ENCODE results near the gene ITGA3. TPM values are rescaled to one million over a fixed set of nuclear protein-coding genes. Genes with fewer than 3 reads are reported as not detected.

The ITGA3 gene
- total and polyA plus RNA-seq, 2 of the 13 experiments (the other 11 are each of a cell fraction or from before 2014, with no cell fraction given) = 0.48 to 0.69 TPM

- TF ChIP-seq XRCC5 (optimal IDR thresholded peaks at IDR 0.05; ENCODE audit: low read length) = peak; percentile 80
- TF ChIP-seq NR2F6 (IDR thresholded peaks at IDR 0.05) = peak; percentile 21; the same call in 1 of the 2 replicates
- peak; percentile 36; the same call in 1 of the 2 replicates for TF ChIP-seq NR2F6 (CRISPR knock-in tag; IDR thresholded peaks at IDR 0.05)
- no peak for TF ChIP-seq ZNF335 (CRISPR knock-in tag; IDR thresholded peaks at IDR 0.05)
- 0 out of 2 replicates have a peak, but pooled peaks have one; percentile 46 for TF ChIP-seq ZNF614 (CRISPR knock-in tag; IDR thresholded peaks at IDR 0.05; ENCODE audit: borderline replicate concordance)
- TF ChIP-seq SP1 (IDR thresholded peaks at IDR 0.05) = no peak
- no peak for TF ChIP-seq SP1 (CRISPR knock-in tag; IDR thresholded peaks at IDR 0.05)
- TF ChIP-seq ZNF20 (CRISPR knock-in tag; IDR thresholded peaks at IDR 0.05) = no peak
- TF ChIP-seq KDM4B (CRISPR knock-in tag; IDR thresholded peaks at IDR 0.05) = no peak
- TF ChIP-seq ZNF501 (CRISPR knock-in tag; IDR thresholded peaks at IDR 0.05) = peak; percentile 58; the same call in 1 of the 2 replicates
- TF ChIP-seq NFE2L2 (IDR thresholded peaks at IDR 0.05; ENCODE audit: low read length) = no peak
- TF ChIP-seq ZNF234 (CRISPR knock-in tag; conservative IDR thresholded peaks at IDR 0.05) = no peak
- TF ChIP-seq DDIT3 (CRISPR knock-in tag; IDR thresholded peaks at IDR 0.05) = no peak
- TF ChIP-seq ZNF652 (CRISPR knock-in tag; IDR thresholded peaks at IDR 0.05; ENCODE audit: borderline replicate concordance, low read depth) = peak; percentile 25; the same call in 1 of the 2 replicates
- TF ChIP-seq POLR2AphosphoS5 (IDR thresholded peaks at IDR 0.05; ENCODE audit: low read depth, low read length) = no peak
- TF ChIP-seq HMGA1 (CRISPR knock-in tag; conservative IDR thresholded peaks at IDR 0.05) = no peak
- no peak for TF ChIP-seq ZNF253 (CRISPR knock-in tag; IDR thresholded peaks at IDR 0.05; ENCODE audit: borderline replicate concordance)
- TF ChIP-seq ELK4 (CRISPR knock-in tag; IDR thresholded peaks at IDR 0.05; ENCODE audit: borderline replicate concordance) = no peak
- no peak for TF ChIP-seq THYN1 (CRISPR knock-in tag; IDR thresholded peaks at IDR 0.05; ENCODE audit: borderline replicate concordance, low read depth)
- TF ChIP-seq SMARCE1 (IDR thresholded peaks at IDR 0.05; ENCODE audit: borderline replicate concordance) = no peak
- TF ChIP-seq CREBL2 (CRISPR knock-in tag; IDR thresholded peaks at IDR 0.05; ENCODE audit: borderline replicate concordance) = no peak
- peak; percentile 56; the same call in 1 of the 2 replicates for TF ChIP-seq ERF (CRISPR knock-in tag; IDR thresholded peaks at IDR 0.05)
- TF ChIP-seq HOXA7 (CRISPR knock-in tag; IDR thresholded peaks at IDR 0.05) = no peak
- no peak for TF ChIP-seq ZNF766 (CRISPR knock-in tag; IDR thresholded peaks at IDR 0.05; ENCODE audit: borderline replicate concordance)
- no peak for TF ChIP-seq GLMP (CRISPR knock-in tag; IDR thresholded peaks at IDR 0.05; ENCODE audit: borderline replicate concordance)
Observed at GRCh38 chr17:50114849-50115357, 59.0 kb downstream of the ITGA3 start (continued).
